Effector CD4-positive, alpha-beta T cell (primary cell): ENCODE measurements around the gene ARHGAP25.

ENCODE experiments used
- DNase-seq: peaks from one replicate; pipeline ENCODE4 v3.0.0-alpha.2; 2020

The ARHGAP25 gene

DNA sequence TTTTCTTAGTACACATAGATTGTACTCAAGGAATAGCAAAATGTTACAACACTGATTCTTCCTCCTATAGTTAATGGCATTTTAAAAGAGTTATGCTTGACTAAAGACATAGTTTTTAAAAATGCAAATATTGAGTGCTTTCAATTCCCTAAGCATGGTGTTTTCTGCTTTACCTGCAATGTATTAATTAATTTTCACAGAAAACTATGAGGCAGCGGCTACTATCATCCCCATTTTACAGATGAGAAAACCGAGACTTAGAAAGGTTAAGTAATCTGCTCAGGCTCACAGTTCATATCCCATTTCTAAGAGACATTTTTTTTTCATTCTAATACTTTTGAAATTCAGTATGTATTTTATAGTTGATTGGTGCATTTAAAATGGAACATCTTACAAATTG, 98.6 kb downstream of the ARHGAP25 start:
- DNase-seq, result no peak

DNA sequence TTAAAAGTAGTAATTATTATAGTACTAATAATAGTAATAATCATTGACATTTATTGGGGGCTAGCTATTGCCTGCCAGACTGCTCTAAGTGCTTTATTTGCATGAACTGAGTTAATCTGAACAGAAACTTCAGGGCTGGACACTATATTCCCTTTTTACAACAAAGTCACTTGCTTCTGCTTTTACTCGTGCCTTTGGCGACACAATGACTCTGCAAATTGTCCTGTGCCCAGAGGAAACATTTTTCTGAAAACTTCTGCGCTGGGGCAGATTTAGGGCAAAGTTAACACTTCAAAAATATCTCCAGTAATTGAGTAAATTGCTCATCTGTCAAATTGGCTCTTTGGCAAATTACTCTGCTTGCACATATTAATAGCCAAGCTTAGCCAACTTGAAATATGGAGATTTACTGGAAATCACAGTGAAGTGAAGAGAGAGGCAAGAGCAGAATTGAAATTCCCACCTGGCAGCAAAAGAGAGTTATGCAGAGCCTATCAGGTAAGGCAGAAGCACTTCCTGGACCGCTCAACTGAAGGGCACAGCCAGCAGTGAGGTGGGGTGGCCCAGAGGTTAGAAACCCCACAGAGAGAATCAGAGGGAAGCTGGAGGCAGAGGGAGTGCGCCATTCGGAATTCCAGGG, 100.2 kb downstream of the ARHGAP25 start:
- no peak for DNase-seq

DNA sequence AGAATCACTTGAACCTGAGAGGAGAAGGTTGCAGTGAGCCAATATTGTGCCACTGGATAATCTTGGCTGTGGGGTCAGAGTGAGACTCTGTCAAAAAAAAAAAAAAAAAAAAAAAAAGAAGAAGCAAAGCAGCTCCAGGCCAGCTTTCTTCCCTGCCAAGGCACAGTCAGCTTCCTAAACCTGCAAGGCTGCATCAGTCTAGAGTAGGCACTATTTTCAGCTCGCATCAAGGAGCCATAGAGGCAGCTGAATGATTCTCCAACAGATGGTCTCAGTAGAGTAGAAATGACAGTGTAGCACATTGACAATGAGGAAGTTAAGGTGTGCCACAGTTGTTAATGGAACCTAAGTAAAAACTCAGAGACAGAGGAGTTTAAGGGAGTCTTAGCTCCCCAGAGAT, 101.0 kb downstream of the ARHGAP25 start:
- DNase-seq, result no peak

DNA sequence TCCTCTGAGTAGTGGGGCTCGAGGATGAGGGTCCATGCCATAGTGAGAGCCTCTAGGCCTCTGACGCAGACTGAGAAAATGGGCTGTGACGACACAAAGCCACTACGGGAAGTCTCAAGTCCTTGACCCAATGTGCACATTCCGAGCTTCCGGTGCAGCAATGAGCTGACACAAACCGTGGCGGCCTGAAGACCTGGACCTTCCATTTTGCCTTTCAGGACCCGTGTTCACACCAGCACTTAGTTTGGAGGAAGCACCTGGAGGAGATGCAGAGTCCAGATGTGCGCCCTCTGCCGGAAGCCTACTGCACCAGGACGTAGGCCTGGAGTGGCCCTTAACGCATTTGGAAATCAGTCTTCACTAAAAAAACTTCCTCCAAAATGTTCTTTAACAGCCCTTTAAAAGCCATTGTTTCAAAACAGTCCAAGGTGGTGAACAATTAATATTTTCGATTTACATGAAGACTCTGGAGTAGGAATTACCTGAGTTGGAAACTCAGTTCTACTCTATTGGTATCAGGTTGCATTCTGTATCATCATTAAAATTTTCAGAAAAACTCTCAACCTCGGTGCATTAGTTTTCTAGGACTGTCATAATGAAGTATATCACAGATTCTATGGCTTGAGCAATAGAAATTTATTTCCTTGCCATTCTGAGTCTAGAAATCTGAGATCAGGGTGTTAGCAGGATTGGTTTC, 102.7 kb downstream of the ARHGAP25 start:
- peak; percentile 71 for DNase-seq

DNA sequence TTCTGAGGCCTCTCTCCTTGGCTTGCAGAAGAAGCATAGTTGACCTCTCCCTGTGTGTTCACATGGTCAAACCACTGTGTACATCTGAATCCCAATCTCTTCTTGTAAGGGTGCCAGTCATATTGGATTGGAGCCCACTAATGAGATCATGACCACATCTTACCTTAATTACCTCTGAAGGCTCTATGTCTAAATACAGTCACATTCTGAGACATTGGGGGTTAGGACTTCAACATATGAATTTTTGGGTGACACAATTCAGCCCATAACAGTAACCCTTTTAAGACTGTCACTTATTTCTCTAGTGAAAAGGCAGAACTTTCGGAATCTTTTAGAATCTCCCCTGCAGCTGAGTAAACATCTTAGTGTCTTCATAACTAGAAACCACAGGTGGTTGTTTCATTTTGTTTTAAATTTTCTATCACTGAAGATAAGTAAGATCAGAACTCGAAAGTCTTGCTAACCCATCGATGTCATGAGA, 103.3 kb downstream of the ARHGAP25 start:
- no peak for DNase-seq

DNA sequence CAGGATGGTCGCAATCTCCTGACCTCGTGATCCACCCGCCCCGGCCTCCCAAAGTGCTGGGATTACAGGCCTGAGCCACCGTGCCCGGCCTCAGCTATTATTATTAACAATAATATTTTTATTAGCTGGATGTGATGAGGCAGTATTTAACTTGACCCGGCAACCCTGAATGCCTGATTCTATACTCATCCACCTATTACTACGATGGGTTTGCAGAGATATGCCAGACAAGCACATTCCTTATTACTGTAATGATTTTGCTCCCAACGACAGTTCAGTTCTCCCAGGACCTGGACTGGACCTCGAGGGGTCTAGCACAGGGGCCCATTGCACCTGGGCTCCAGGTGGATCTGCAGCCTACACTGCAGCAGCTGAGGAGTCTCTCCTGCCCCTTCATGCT, 104.0 kb downstream of the ARHGAP25 start:
- no peak for DNase-seq

DNA sequence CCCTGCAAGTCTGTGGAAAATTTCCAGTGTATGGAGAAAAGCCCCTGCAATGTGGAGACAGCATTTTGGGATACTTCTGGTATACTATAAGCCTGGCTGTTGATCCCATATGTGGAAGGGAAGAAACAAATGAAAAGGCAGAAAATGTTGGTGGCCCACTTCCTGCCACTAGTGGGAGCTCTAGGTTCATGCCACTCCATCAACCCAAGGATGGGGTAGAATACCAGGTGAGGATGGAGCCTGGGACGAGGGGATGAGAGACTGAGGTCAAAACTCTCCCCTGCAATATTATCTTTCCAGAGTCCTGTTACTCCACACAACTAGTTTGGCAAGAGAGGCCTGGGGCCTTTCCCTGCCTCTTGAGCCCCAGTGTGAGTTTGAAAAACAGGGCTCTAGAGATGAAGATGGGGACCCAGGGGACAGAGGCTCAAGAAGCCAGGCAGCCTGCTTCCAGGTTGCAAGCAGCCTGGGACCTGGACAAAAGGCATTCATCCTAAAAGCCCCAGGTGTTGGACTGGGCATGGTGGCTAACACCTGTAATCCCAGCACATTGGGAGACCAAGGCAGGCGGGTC, 104.7 kb downstream of the ARHGAP25 start:
- DNase-seq, result no peak

DNA sequence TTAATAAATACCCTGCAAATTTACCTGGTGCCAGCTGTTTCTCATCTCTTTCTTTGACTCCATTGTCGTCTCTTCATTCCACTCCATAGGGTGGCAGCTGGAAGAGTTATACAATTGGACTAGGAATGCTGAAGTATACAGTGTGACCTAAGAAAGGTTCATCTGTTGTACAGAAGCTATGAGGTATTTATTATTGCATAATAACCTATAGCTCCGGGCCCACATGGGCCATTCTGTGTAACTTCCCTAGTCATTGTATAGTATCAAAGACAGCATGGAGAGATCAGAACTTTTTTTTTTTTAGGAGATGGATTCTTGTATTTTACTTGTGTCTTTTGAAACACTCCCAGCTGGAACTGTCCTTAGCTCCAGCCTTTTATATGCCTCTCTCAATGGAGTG, 110.4 kb downstream of the ARHGAP25 start:
- DNase-seq, result no peak

DNA sequence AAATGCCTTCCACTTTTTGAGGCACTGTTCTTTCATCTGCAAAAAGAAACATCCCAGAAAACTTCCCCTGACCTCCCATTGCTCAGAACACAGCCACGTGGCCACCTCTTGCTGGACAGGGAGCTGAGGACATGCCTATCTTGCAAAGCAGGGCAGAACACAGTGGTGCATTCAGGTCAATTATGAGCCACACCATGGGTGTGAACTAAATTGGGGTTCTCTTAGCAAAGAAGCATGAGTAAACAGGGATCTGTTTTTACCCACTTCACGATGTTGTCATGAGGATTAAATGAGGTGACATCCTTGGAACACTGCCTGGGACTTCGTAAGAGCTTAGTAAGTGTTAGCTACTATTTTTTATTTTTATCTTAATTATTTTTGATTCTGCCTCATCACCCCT, 111.5 kb downstream of the ARHGAP25 start:
- DNase-seq, result no peak

DNA sequence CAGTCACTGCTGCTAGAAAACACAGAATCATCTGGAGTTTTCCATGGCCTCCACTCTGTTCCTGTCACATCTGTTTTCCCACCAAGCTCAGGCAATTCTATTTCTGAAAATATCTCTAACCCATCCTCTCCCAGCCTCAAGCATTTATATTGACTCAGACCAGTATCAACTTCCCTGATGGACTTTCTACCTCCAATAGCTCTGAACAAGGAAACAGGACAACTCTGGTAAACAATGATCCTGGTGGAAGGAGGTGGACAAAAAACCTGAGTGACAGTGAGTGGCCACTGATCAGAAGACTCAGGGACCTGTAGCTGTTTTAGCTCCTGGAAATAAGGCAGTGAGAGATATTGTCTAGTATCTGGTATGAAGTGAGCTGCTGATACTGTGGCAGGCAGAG, 113.1 kb downstream of the ARHGAP25 start:
- no peak for DNase-seq

DNA sequence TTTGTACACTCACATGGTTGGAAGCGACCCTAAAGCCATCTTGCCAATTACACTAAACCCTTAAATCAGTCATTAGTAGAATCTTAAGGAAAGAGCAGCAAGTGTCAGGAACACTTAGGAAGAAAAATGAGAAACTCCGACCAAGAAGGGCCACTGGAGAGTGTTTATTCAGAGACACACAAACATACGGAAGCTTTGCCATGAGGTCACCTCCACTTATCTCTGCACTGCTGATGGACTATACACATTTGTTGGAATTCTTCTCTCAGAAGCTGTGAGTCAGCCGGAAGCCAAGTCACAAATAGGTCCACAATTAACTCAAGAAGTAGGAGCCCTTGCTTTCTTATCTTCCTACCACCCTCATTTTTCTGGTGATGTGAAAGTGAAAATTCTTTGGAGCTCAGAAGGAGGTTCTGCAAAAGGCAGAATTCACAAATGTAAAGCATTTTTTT, 115.0 kb downstream of the ARHGAP25 start:
- DNase-seq, result no peak

DNA sequence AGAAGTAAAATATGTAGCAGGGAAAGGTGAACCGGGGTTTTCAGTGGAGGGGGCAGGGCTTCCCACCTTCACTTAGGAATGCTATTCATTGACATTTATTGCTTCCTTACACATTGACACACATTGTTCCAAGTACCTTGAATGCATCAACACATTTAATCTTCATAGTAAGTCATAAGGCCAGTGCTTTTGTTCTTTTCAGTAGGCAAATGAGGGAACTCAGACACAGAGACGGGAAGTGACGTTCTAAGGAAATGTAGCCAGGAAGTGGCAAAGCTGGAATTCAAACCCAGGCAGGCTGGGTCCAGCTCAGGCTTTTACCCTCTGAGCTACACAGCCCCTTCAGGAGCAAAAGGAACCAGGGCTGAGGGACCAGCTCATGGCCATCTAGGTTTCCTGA, 115.9 kb downstream of the ARHGAP25 start:
- no peak for DNase-seq

DNA sequence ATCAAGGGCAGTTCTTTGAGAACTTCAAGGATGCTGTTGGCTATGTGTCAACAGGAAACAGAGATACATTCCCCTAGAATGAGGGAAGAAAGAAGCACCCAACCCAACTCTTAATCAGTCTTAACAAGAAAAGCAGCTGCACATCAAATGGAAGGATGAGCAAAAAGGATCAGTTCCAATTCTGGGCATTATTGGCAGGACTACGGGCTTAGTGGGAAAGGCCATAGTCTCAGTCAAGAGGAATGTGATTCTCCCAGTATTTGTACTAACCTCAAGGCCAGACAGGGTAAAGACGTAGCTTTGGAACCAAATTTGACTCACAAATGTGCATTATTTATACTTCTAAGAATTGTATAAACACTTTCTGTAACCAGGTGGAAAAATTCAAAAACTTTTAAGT, 118.4 kb downstream of the ARHGAP25 start:
- no peak for DNase-seq

DNA sequence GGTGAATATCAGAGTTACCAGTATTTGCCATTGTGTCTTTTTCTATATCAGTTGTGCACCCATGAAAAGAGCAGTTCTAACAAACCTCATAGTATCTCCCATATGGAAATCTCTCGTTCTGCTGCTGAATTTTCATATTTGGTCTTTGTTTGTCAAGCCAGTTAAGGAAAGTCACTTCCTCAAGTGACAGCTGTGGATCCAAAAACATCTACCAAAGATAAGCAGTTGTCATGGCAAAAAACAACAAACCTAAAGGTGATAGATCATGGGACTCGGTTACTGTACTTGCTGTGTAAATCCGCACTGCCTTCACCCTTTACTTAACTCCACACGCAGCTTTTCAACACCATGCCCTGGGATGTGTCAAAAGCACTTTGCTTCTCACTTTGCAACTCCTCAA, 119.3 kb downstream of the ARHGAP25 start:
- no peak for DNase-seq

DNA sequence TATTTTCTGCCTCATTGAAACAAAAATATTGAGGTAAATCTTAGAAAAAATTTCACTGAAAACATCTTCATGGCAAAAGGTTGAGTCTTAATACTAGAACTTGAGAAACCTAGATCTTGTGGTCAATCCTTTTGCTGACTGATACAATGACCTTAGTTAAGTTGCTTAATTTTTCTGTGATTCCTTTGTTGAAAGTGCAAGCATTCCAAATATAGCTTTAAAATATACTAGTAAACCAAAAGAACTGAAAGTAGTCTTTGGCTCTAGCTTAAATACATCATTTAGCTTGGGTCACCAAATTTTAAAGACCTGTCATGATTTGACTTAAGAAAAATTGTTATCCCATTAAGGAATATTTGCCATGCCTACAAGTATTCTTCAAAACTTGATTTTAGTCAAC, 119.9 kb downstream of the ARHGAP25 start:
- no peak for DNase-seq

DNA sequence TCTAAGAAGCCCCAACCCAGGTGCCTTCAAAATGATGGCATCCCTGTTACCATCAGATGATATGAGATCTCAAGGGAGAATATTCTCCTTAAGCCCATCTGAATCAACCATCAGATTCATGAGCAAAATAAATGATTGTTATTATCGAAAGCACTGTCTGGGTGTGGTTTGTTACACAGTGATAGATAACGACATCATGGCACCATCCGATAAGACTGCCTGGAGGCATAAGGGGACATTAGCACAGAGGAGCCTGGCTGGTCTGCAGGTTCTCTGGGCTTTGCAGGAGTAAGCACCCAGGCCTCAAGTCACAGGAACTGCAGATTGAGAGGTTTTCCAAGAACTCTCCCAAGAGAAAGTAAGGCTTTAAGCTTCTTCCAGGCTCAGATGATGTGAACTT, 120.9 kb downstream of the ARHGAP25 start:
- DNase-seq, result no peak

DNA sequence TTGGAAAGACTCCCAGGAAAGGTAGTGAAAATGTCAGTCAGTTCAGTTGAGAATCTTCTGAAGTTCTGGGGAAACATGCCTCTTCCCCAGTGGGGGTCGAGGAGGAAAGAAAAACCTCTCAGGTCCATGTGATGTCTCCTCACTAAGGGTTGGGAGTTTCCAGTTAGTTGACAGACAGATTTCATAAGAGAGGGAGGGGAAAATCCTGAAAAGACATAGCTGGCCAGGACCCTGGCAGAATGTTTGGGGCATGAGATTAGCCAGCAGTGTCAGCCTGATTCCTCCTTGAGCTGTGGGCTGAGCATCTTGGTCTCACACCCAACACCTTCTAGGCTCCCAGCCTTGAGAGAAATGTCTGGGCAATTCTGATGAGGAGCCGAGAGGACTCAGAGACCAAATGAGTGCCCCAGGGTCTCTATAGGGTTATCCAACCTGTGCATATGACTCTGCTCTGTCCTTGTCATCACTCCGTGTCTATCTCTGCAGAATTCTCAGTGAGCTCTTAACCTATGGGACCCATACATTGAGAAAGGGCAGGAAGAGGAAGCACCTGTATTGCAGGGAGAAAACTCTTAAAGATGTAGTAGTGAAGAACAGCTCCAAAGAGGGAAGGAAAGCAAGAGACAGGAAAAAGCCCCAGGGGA, 122.7 kb downstream of the ARHGAP25 start:
- DNase-seq, result no peak

DNA sequence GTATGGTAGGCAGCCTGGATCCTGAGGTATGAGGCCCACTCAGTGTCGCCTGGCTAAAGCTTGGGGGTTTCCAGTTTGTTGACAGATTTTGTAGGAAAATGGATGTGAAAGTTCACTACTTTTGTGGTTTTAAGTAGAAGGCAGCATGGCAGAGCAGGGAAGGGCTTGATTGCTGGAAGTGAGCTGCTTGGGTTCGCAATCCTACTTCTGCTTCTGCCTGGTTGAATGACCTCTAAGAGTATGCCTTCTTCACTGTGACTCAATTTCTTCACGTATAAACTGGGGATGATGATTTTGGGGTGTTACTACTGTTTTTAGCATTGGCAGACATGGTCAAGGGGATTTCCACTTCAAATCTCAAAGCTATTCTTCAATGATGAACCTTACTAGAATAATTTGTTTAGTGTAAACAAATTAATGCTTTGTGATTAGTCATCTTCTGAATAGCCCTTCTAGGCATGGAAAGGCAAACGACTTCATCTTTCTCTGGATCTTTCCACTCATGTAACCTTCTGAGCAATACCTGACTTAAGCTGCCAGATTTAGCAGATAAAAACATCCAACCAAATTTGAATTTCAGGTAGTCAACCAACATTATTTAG, 123.3 kb downstream of the ARHGAP25 start:
- DNase-seq, result no peak

DNA sequence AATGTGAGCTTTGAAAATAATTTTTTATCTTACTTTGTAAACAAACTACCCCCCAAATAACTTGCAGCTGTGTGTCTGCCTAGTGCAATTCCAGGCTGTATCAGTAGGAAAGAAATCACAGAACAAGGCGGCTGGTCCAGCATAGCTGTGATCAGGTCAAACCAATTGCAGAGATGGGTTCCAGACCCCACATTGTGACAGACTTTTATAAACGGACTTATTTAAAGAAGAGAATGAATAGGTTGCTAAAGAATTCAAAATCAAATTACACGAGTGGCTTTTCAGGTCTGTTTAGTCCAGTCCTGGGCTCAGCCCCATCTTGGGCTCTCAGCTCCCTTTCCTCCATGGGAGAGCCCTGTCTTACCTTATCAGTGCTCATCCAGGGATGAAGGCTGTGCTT, 125.5 kb downstream of the ARHGAP25 start:
- no peak for DNase-seq

DNA sequence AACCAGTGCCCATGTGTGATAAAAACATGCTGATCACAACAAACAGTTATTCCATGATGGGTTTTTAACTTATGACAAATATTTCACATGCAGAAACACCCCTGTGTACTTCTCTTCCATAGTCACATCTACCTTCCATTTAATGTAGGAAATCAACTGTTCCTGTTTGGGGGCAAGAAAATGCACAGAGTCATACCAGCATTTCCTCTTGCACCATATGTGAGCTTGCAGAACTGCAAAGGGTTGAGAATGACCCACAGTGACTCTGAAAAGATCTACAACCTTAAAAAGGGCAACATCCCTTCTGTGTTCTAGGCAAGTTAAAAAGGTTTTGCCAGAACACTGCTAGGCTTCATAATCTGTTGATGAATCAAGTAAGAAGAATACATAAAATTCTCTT, 126.7 kb downstream of the ARHGAP25 start:
- DNase-seq, result no peak

DNA sequence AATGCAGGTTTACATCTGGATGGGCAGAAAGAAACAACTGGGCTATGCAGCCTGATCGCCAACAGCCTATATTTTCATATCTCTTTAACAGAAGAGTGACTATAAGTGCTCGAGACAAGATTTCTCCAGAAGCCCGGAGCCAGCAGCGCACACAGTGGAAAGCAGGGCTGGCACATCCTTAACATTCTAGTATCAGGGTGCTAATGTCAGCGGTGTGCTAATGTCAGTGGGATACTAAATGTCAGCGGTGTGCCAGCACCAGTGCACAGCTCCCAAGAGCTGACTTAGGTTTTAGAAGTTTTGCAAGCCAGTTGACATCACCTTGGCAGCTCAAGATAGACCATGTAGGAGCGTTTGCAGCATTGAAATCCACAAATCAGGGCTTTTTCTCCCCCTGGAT, 128.3 kb downstream of the ARHGAP25 start:
- DNase-seq, result no peak

DNA sequence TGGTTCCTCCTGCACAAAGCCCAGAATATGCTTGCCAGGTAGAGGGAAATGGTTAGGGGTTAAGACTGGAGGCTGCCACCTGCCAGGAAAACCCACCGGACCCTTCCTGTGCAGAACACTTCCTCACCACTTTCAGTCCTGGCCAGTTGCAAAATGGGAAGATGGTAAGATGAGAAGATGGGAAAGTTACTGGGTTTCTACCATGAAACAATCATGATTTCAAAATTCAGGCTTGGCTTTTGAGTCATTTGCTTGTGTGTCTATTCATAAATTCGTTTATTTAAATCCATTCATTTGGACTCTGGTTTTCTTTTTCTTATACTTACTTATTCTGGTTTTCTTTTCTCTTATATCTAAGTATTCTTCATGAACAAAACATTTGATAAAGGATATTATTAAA, 129.4 kb downstream of the ARHGAP25 start:
- DNase-seq, result no peak

DNA sequence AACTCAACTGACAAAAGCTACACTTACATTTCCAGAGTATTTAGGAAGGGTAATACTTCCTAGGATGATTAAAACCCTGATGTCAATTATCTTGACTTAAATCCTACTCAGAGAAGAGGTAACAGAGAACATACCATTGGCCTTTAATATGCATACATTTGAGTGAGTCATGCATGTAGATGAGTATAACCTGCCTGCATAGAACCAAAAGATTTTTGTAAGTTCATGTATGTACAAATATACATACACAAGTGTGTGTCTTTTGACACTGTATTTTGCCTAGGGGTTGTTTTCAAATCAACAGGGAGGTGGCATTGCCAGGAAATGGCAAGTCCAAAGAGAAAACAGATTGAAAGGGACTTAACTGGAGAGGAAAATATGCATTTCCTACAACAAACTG, 130.5 kb downstream of the ARHGAP25 start:
- no peak for DNase-seq
